ENCODE data around the gene WDFY4.

WDFY4 gene

GRCh38 chr10:48898426-48898825, 213.8 kb downstream of the WDFY4 start:
- H3K36me3 ChIP-seq: no peaks in the 10 kb centered on the region
- no peak for TF ChIP-seq CTCF (IDR thresholded peaks at IDR 0.05; ENCODE audit: low read depth, low read length)

GRCh38 chr10:48899781-48900180, 215.1 kb downstream of the WDFY4 start:
- Histone ChIP-seq H3K36me3 (no peaks in the 10 kb centered on the region), H3K27me3 (no peaks in the 10 kb centered on the region), H3K4me1 (no peaks in the 10 kb centered on the region), H3K4me3 (ENCODE audit: low read depth, low read length) (no peak overlapping the region), H3K9me3 (no peaks in the 10 kb centered on the region)
- TF ChIP-seq CTCF (IDR thresholded peaks at IDR 0.05; ENCODE audit: low read depth, low read length): no peak
- no peak for DNase-seq

More at GRCh38 chr10:48898426-48898825, 213.8 kb downstream of the WDFY4 start:
- Histone ChIP-seq H3K4me3 (ENCODE audit: low read depth, low read length) (no peak overlapping the region), H3K4me1 (no peaks in the 10 kb centered on the region), H3K9me3 (no peaks in the 10 kb centered on the region), H3K27me3 (no peaks in the 10 kb centered on the region)
- no peak for DNase-seq

GRCh38 chr10:48900371-48900801, 215.7 kb downstream of the WDFY4 start:
- no peaks in the 10 kb centered on the region for H3K4me1 ChIP-seq
- H3K27me3 ChIP-seq: no peaks in the 10 kb centered on the region
- H3K4me3 ChIP-seq (ENCODE audit: low read depth, low read length): no peak overlapping the region
- TF ChIP-seq CTCF (IDR thresholded peaks at IDR 0.05; ENCODE audit: low read depth, low read length): no peak
- H3K9me3 ChIP-seq: no peaks in the 10 kb centered on the region
- no peaks in the 10 kb centered on the region for H3K36me3 ChIP-seq
- DNase-seq: no peak

- Histone ChIP-seq H3K9me3 (no peaks in the 10 kb centered on the region), H3K4me3 (ENCODE audit: low read depth, low read length) (no peak overlapping the region), H3K27me3 (0 out of 2 replicates have a peak, but pooled peaks cover 1% of the 10 kb centered on the region), H3K36me3 (no peaks in the 10 kb centered on the region), H3K4me1 (no peaks in the 10 kb centered on the region)
- TF ChIP-seq CTCF (IDR thresholded peaks at IDR 0.05; ENCODE audit: low read depth, low read length): no peak
- no peak for DNase-seq
Measured at GRCh38 chr10:48901319-48901718, 216.6 kb downstream of the WDFY4 start.

- 0 out of 2 replicates have a peak, but pooled peaks cover 3% of the 10 kb centered on the region for H3K27me3 ChIP-seq
- H3K9me3 ChIP-seq: no peaks in the 10 kb centered on the region
- no peak overlapping the region for H3K4me3 ChIP-seq (ENCODE audit: low read depth, low read length)
- no peaks in the 10 kb centered on the region for H3K4me1 ChIP-seq
- no peak for DNase-seq
- TF ChIP-seq CTCF (IDR thresholded peaks at IDR 0.05; ENCODE audit: low read depth, low read length): no peak; the same call in 1 of the 2 replicates
- no peaks in the 10 kb centered on the region for H3K36me3 ChIP-seq
Measured at GRCh38 chr10:48902096-48902495, 217.4 kb downstream of the WDFY4 start.

GRCh38 chr10:48903151-48903550, 218.5 kb downstream of the WDFY4 start:
- Histone ChIP-seq H3K4me3 (ENCODE audit: low read depth, low read length) (no peak overlapping the region), H3K27me3 (peaks cover 7% of the 10 kb centered on the region), H3K36me3 (no peaks in the 10 kb centered on the region), H3K4me1 (no peaks in the 10 kb centered on the region), H3K9me3 (no peaks in the 10 kb centered on the region)
- DNase-seq: no peak
- no peak for TF ChIP-seq CTCF (IDR thresholded peaks at IDR 0.05; ENCODE audit: low read depth, low read length)
